GM13977 (cell line): ENCODE measurements around the gene SNX15.

Experiments
- DNase-seq: peaks from one replicate; pipeline ENCODE4 v3.0.0; 2012; ENCODE audit warnings: low spot score
- in situ Hi-C: fragments of 300-500 bp; cut with MboI; formaldehyde crosslinking; loops from one replicate; pipeline ENCODE4 v1.12.0; 2022; ENCODE audit warnings: low sequenced_read_pairs, low pct_unique_long_range_greater_than_20kb, mixed read lengths, inconsistent platforms; ENCODE audit not compliant: unreplicated experiment
- TF ChIP-seq, protein P1 (sequence below): IDR thresholded peaks from 2 replicates; pipeline ENCODE4 v1.5.1; 2012; ENCODE audit warnings: mild to moderate bottlenecking, control low read depth; ENCODE audit not compliant: insufficient read depth; ENCODE audit errors: extremely low read depth, missing control alignments

Gene SNX15

DNA sequence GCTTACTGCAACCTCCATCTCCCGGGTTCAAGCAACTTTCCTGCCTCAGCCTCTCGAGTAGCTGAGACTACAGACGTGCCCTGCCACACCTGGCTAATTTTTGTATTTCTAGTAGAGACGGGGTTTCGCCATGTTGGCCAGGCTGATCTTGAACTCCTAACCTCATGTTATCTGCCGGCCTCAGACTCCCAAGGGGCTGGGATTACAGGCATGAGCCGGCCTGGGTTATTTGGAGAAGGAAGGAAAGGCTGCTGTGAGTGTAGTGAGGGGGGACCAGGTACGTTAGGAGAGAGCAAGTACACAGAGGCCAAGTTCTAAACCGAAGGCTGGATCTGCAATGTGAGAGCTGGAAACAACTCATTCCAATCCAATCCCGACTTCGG is 30.9 kb upstream of the SNX15 start:
- in situ Hi-C loops = no loop called here

DNA sequence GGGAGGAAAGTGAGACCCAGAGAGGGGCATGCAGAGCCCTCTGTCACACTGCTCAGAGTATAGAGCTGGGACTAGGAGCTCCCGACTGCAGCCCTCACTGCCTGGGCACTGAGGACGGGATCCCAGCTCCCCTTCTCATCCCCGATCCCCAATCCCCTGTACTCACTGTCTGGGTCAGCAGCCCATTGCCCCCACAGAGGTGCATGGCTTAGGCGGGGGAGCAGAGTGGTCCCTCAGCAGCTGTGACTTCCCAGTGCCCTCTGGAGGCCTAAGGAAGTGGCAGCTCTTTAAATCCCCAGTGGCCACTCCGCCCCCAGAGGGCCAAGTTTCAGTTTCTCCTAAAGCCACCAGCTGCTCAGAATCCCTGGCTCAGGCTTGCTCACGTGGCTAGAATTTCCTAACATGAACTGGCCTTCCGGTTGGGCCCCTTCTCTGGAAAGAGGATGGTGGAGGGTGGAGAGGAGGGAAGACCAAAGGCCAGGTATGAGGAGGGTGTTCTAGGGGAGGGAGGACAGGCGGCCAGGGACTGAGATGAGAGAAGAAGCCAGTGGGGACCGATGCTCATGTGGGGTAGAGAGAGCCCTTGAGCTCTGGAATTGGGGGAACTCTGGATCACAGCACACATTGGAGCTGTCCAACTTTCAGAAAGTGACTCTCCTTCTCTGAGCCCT is 30.4 kb upstream of the SNX15 start, which contains the start of gene BATF2:
TSS of gene BATF2 (minus strand) at position 262 of the 671 bp plus-strand sequence. CDS start at position 205, 57 bp downstream.
- TF ChIP-seq, protein P1, sequence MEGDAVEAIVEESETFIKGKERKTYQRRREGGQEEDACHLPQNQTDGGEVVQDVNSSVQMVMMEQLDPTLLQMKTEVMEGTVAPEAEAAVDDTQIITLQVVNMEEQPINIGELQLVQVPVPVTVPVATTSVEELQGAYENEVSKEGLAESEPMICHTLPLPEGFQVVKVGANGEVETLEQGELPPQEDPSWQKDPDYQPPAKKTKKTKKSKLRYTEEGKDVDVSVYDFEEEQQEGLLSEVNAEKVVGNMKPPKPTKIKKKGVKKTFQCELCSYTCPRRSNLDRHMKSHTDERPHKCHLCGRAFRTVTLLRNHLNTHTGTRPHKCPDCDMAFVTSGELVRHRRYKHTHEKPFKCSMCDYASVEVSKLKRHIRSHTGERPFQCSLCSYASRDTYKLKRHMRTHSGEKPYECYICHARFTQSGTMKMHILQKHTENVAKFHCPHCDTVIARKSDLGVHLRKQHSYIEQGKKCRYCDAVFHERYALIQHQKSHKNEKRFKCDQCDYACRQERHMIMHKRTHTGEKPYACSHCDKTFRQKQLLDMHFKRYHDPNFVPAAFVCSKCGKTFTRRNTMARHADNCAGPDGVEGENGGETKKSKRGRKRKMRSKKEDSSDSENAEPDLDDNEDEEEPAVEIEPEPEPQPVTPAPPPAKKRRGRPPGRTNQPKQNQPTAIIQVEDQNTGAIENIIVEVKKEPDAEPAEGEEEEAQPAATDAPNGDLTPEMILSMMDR = peak; percentile 48
- DNase-seq = peak; percentile 61
- in situ Hi-C loops = no loop called here

More for the DNA sequence above, 30.9 kb upstream of the SNX15 start:
- TF ChIP-seq, protein P1 = no peak
- no peak for DNase-seq

DNA sequence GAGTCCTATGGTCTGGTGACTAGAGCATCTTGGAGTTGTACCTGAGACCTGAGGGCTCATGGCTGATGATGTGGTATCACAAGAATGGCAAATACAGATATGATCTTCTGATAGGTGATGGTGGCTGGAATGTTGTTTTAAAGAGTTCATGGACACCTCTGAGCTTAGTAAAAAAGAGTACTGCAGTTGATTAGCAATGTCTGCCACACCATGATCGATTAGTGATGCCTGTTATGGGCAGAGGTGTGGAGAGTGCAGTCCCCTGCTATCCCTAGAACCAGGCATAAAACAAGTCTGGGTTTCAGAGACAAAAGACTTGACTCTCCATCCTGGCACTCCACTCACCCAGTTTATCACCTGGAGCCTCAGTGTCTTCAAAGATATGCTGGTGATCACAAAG is 29.1 kb upstream of the SNX15 start:
- DNase-seq = no peak
- in situ Hi-C loops = no loop called here
- TF ChIP-seq, protein P1 = no peak

DNA sequence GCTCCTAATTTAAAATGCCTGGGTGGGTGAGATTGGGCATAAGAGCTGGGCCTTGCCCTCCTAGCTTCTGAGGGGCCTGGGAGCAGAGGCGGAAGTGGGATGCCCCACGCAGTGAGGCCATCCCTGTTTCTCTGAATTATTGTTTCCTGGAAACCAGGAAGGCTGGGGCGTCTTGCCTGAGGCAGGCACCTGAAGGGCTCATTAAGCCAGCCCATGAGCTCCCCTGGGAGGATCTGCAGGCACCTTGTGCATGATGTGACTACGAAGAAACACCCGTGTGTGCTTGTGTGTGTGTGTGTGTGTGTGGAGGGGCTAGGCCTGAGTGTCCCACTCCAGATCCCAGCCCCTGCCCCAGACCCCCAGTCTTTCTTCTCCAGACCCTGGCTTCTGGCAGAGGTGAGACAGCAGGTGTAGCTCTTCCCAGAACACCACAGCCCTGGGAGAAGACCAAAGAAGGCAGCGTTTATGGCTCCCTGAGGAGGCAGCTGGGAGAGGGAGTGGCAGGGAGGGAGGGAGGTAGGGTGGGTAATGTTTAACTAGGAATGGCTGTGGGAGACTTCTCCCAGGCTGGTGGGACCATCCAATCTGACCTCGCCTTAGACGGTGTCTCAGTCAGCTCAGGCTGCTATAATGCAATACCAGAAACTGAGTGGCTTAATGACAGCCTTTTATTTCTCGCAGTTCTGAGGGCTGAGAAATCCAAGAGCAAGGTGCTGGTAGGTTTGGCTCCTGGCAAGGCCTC is 28.4 kb upstream of the SNX15 start:
- no peak for DNase-seq
- TF ChIP-seq, protein P1 = no peak
- in situ Hi-C loops = no loop called here

DNA sequence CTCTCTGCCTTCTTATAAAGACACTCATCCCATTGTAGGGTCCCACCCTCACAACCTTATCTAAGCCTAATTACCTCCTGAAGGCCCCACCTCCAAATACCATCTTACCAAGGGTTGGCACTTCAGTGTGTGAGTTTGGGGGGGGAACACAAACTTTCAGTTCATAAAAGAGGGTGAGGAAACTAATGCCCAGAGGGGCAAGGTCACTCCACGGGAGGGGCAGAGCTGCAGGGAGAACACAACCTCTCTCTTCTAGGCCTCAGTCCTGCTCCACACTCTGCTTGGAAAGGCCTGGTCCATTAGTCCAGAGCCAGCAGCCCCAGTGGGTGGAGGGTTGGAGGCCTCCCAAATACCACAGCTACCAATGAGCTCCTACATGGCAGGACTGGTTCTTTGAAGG is 27.8 kb upstream of the SNX15 start:
- in situ Hi-C loops = no loop called here
- no peak for DNase-seq
- TF ChIP-seq, protein P1 = no peak

DNA sequence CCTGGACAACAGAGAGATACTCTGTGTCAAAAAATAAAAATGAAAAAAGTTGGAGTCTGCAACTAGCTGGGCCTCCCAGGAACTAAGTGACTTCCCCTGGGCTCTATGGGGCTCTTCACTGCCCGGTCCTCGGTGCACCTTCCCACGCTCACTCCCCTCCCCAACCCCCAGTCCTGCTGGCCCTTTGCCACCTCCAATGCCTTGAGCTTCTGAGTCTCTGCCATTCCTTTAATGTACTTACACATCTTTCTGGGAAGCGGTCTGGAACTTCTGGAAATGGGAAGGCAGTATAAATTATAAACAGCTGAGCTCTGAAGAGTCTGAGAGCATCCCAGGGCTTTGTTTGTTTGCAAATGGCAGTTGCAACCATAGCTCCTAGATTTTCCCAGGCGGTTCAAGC is 24.5 kb upstream of the SNX15 start:
- in situ Hi-C loops = no loop called here
- DNase-seq = no peak
- TF ChIP-seq, protein P1 = no peak
